BJ (cell line): ENCODE measurements around the gene ACTRT1. TPM values are rescaled to one million over a fixed set of nuclear protein-coding genes. Genes with fewer than 3 reads are reported as not detected.

Experiments
- CTCF ChIA-PET: fragments of 350-600 bp; formaldehyde crosslinking; extraction: SDS; loops from one replicate; lab custom pipeline; 2021; ENCODE audit warnings: antibody characterized with exemption, inconsistent platforms; lab: Yijun Ruan, JAX
- POLR2A ChIA-PET: fragments of 300-600 bp; sonication (Branson Sonifier 250); formaldehyde crosslinking; extraction: SDS; loops from one replicate; lab custom pipeline; 2021; ENCODE audit warnings: antibody characterized with exemption; lab: Charles Lee
- DNase-seq: peaks from one replicate; pipeline ENCODE4 v3.0.0-alpha.2; 2011; ENCODE audit warnings: low read depth
- H3K27me3 ChIP-seq: 2 replicates; pipeline ENCODE4 v1.6.0; 2011; ENCODE audit warnings: low read length; ENCODE audit not compliant: control insufficient read depth, insufficient read depth
- H3K36me3 ChIP-seq: 2 replicates; pipeline ENCODE4 v1.5.1; 2011; ENCODE audit warnings: low read length; ENCODE audit not compliant: control insufficient read depth, insufficient read depth
- H3K4me3 ChIP-seq: 2 replicates; pipeline ENCODE4 v1.5.1; 2011; ENCODE audit warnings: low read depth, mild to moderate bottlenecking, control low read depth, low read length
- polyA plus RNA-seq: library from polyadenylated mRNA; depleted of rRNA; stranded (reverse); fragments of >200 nt; gene quantifications from 2 replicates; pipeline ENCODE4 v1.2.3, GENCODE V29; 2011
- TF ChIP-seq, protein P1 (sequence below): IDR thresholded peaks from 2 replicates; pipeline ENCODE4 v1.5.1; 2011; ENCODE audit warnings: low read depth, mild to moderate bottlenecking, control low read depth, inconsistent platforms, low read length, moderate library complexity; ENCODE audit not compliant: insufficient read depth

Gene ACTRT1
- polyA plus RNA-seq, 1 experiment, result not detected

DNA sequence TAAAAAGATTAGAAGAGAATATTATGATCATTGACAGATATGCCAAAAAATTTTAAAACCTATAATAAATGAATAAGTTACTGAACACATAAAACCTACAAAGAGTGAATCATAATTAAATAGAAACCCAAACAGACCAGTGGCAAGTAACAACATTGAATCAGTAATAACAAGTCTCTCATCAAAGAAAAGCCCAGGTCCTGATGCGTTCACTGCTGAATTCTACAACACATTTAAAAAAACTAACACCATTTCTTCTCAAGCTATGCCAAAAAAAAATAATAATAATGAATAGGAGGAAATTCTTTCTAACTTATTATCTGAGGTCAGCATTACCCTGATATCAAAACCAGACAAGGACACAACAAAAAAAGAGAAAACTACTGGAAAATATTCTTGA lies 30.6 kb downstream of the ACTRT1 start:
- ChIA-PET POLR2A (no interaction called here), CTCF (no interaction called here)
- no peaks in the 10 kb centered on the region for H3K36me3 ChIP-seq
- H3K27me3 ChIP-seq, result no peaks in the 10 kb centered on the region
- DNase-seq, result no peak
- TF ChIP-seq, protein P1, sequence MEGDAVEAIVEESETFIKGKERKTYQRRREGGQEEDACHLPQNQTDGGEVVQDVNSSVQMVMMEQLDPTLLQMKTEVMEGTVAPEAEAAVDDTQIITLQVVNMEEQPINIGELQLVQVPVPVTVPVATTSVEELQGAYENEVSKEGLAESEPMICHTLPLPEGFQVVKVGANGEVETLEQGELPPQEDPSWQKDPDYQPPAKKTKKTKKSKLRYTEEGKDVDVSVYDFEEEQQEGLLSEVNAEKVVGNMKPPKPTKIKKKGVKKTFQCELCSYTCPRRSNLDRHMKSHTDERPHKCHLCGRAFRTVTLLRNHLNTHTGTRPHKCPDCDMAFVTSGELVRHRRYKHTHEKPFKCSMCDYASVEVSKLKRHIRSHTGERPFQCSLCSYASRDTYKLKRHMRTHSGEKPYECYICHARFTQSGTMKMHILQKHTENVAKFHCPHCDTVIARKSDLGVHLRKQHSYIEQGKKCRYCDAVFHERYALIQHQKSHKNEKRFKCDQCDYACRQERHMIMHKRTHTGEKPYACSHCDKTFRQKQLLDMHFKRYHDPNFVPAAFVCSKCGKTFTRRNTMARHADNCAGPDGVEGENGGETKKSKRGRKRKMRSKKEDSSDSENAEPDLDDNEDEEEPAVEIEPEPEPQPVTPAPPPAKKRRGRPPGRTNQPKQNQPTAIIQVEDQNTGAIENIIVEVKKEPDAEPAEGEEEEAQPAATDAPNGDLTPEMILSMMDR, result no peak
- no peak overlapping the region for H3K4me3 ChIP-seq

DNA sequence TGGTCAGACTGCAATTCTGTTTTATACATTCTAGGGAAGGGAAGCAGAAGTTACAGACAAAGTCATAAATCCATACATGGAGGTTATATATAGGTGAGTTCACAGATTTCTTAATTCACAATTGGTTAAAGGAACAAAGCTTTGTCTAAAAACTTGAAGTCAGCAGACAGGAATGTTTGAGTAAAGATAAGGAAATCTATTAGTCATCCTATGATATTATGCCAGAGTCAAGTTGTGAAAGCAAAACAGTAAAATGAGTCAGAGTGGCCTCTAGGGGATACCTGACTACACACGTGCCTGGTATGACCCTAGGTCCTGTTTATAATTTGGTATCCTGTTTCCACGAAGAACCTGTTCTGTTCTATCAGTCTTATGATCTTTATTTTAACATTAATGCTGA lies 31.5 kb downstream of the ACTRT1 start:
- H3K36me3 ChIP-seq, result no peaks in the 10 kb centered on the region
- H3K4me3 ChIP-seq, result no peak overlapping the region
- TF ChIP-seq, protein P1, result no peak
- CTCF ChIA-PET, result no interaction called here
- POLR2A ChIA-PET, result no interaction called here
- no peak for DNase-seq
- no peaks in the 10 kb centered on the region for H3K27me3 ChIP-seq

DNA sequence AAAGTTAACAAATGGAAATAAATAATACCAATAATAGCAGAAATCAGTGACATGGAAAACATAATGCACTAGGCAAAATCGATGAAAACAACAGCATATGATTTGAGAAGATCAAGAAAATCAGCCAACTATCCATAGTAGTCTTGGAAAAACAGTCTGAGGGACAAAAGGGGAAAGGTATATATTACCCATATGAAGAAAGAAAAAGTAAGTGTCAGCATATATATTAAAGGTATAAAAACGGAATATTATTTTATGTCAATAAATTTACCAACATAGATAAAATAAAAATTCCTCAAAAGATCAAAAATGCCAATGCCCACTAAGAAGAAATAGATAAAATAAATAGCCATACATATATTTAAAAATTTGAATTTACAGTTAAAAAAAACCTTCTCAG lies 33.0 kb downstream of the ACTRT1 start:
- ChIA-PET POLR2A (no interaction called here), CTCF (no interaction called here)
- no peaks in the 10 kb centered on the region for H3K27me3 ChIP-seq
- H3K4me3 ChIP-seq, result no peak overlapping the region
- DNase-seq, result no peak
- TF ChIP-seq, protein P1, result no peak
- no peaks in the 10 kb centered on the region for H3K36me3 ChIP-seq

DNA sequence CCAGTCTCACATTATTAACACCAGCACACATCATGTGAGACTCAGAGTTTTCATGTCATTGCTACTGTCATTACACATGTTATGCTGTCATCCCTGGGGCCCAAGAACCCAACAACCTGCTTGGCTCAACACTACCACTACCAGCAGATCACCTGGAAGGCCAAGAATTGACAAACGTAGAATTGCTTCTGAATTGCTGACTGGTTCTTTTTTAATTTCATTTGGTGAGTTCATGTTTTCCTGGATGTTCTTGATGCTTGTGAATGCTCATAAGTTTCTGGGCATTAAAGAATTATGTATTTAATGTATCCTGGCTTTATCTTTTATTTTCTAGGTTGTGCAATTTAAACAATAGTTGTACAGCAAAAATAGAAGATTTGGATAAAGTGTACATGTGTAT lies 40.2 kb downstream of the ACTRT1 start:
- no peak for DNase-seq
- TF ChIP-seq, protein P1, result no peak
- ChIA-PET CTCF (no interaction called here), POLR2A (no interaction called here)
- Histone ChIP-seq H3K36me3 (no peaks in the 10 kb centered on the region), H3K27me3 (no peaks in the 10 kb centered on the region), H3K4me3 (no peak overlapping the region)

DNA sequence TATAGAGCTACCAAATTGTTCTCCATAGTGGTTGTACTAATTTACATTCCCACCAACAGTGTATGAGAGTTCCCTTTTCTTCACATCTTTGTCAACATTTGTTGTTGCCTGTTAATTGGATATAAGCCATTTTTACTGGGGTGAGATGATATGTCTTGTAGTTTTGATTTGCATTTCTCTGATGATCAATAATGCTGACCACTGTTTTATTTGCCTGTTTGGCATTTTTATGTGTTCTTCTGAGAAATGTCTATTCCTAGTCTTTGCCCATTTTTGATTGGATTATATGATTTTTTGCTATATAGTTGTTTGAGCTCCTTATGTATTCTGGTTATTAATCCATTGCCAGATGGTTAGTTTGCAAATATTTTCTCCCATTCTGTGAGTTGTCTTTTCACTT lies 44.3 kb downstream of the ACTRT1 start:
- H3K4me3 ChIP-seq, result no peak overlapping the region
- H3K36me3 ChIP-seq, result no peaks in the 10 kb centered on the region
- H3K27me3 ChIP-seq, result no peaks in the 10 kb centered on the region
- CTCF ChIA-PET, result no interaction called here
- POLR2A ChIA-PET, result no interaction called here
- TF ChIP-seq, protein P1, result no peak
- DNase-seq, result no peak
